Natural killer cell treated with Interleukin-12 subunit alpha and Interleukin-12 subunit beta and Interleukin-15 and Interleukin-18, amount 100 ng/mL, for 72 hours (primary cell): Measurements from ENCODE around the gene RARB. TPM values are rescaled to one million over a fixed set of nuclear protein-coding genes. Genes with fewer than 3 reads are reported as not detected.
A peak's percentile ranks its signal among the peaks of the same experiment; 100 is the strongest.

Source experiments
- ATAC-seq, 2 donors: fragments of 150-1000 bp; cut with Tn5 transposase in 1 of 2; sonication (Bioruptor Pico), chemical (Tn5 transposase) in 1 of 2; 2 replicates each; pipeline ENCODE4 v1.10.0; 2021
- DNase-seq: peaks from one replicate; pipeline ENCODE4 v3.0.0; 2022; ENCODE audit warnings: low spot score
- H3K27ac Mint-ChIP-seq, 2 donors: 1 replicate in 1 of 2; 2 replicates in 1 of 2; pipeline ENCODE4 v1.8.0; 2022; ENCODE audit warnings: mixed read lengths in 2 of 2, mild to moderate bottlenecking in 1 of 2, moderate library complexity in 1 of 2
- H3K27me3 Mint-ChIP-seq, 2 donors: 1 replicate in 1 of 2; 2 replicates in 1 of 2; pipeline ENCODE4 v1.8.0; 2022; ENCODE audit warnings: mixed read lengths in 2 of 2
- H3K36me3 Mint-ChIP-seq: one replicate; pipeline ENCODE4 v1.8.0; 2022; ENCODE audit warnings: mixed read lengths
- H3K4me1 Mint-ChIP-seq, 2 donors: 1 replicate in 1 of 2; 2 replicates in 1 of 2; pipeline ENCODE4 v1.8.0; 2022; ENCODE audit warnings: low read depth in 2 of 2, mixed read lengths in 2 of 2, mild to moderate bottlenecking in 1 of 2
- H3K4me3 Mint-ChIP-seq: one replicate; pipeline ENCODE4 v1.8.0; 2022; ENCODE audit warnings: mixed read lengths
- H3K9me3 Mint-ChIP-seq: 2 replicates; pipeline ENCODE4 v1.8.0; 2022; ENCODE audit warnings: mixed read lengths
- total RNA-seq, 2 donors: library from RNA; stranded (reverse); gene quantifications; one replicate each; pipeline ENCODE4 v1.2.3, GENCODE V29; 2022

The RARB gene
- total RNA-seq: not detected

GRCh38 chr3:25427942-25428788, at the start of gene RARB:
TSS of gene RARB (plus strand) at chr3:25428263. CDS start at chr3:25428732, 469 bp downstream.
- no peak for DNase-seq
- ATAC-seq: peak; percentile 53 to 71
- H3K36me3 Mint-ChIP-seq: no peaks in the 10 kb centered on the region
- H3K27me3 Mint-ChIP-seq: peaks cover 42 to 71% of the 10 kb centered on the region in 2 donors
- peak within 1 kb of the TSS; percentile 51 for H3K4me3 Mint-ChIP-seq
- no peaks in the 10 kb centered on the region for H3K9me3 Mint-ChIP-seq
- no peak within 1 kb of the TSS for H3K27ac Mint-ChIP-seq
- peaks cover 6 to 15% of the 10 kb centered on the region in 2 donors for H3K4me1 Mint-ChIP-seq

- no peak for ATAC-seq
- Mint-ChIP-seq H3K9me3 (no peaks in the 10 kb centered on the region), H3K4me3 (no peak overlapping the region), H3K4me1 (no peaks in the 10 kb centered on the region), H3K27me3 (peaks cover 26 to 27% of the 10 kb centered on the region in 2 donors), H3K36me3 (no peaks in the 10 kb centered on the region), H3K27ac (no peak overlapping the region)
- DNase-seq: no peak
Measured at GRCh38 chr3:25378786-25379311, 49.2 kb upstream of the RARB start.

- Mint-ChIP-seq H3K4me1 (no peaks in the 10 kb centered on the region), H3K4me3 (no peak overlapping the region), H3K27me3 (peaks cover 28 to 29% of the 10 kb centered on the region in 2 donors), H3K36me3 (no peaks in the 10 kb centered on the region), H3K27ac (no peak overlapping the region), H3K9me3 (no peaks in the 10 kb centered on the region)
- ATAC-seq (no peak), DNase-seq (no peak)
Measured at GRCh38 chr3:25380222-25380739, 47.8 kb upstream of the RARB start.

GRCh38 chr3:25381083-25381482, 47.0 kb upstream of the RARB start:
- Mint-ChIP-seq H3K36me3 (no peaks in the 10 kb centered on the region), H3K4me1 (no peaks in the 10 kb centered on the region), H3K27me3 (peaks cover 29 to 34% of the 10 kb centered on the region in 2 donors), H3K27ac (no peak overlapping the region), H3K4me3 (no peak overlapping the region), H3K9me3 (no peaks in the 10 kb centered on the region)
- ATAC-seq: no peak
- no peak for DNase-seq

GRCh38 chr3:25384471-25384870, 43.6 kb upstream of the RARB start:
- DNase-seq (no peak), ATAC-seq (no peak)
- peaks cover 25 to 37% of the 10 kb centered on the region in 2 donors for H3K27me3 Mint-ChIP-seq
- no peak overlapping the region for H3K4me3 Mint-ChIP-seq
- no peaks in the 10 kb centered on the region for H3K9me3 Mint-ChIP-seq
- H3K4me1 Mint-ChIP-seq: no peaks in the 10 kb centered on the region
- H3K27ac Mint-ChIP-seq: no peak overlapping the region
- H3K36me3 Mint-ChIP-seq: no peaks in the 10 kb centered on the region

GRCh38 chr3:25385807-25386460, 42.1 kb upstream of the RARB start:
- no peaks in the 10 kb centered on the region for H3K36me3 Mint-ChIP-seq
- ATAC-seq (no peak), DNase-seq (no peak)
- H3K4me3 Mint-ChIP-seq: no peak overlapping the region
- H3K9me3 Mint-ChIP-seq: no peaks in the 10 kb centered on the region
- H3K4me1 Mint-ChIP-seq: no peaks in the 10 kb centered on the region
- H3K27ac Mint-ChIP-seq: no peak overlapping the region
- H3K27me3 Mint-ChIP-seq: peaks cover 19 to 28% of the 10 kb centered on the region in 2 donors

GRCh38 chr3:25386686-25387255, 41.3 kb upstream of the RARB start:
- ATAC-seq: no peak
- Mint-ChIP-seq H3K27ac (no peak overlapping the region), H3K9me3 (no peaks in the 10 kb centered on the region), H3K36me3 (no peaks in the 10 kb centered on the region), H3K4me1 (no peaks in the 10 kb centered on the region), H3K27me3 (peaks cover 16 to 30% of the 10 kb centered on the region in 2 donors), H3K4me3 (no peak overlapping the region)
- no peak for DNase-seq

GRCh38 chr3:25390605-25391004, 37.5 kb upstream of the RARB start:
- ATAC-seq (no peak), DNase-seq (no peak)
- no peaks in the 10 kb centered on the region for H3K4me1 Mint-ChIP-seq
- H3K4me3 Mint-ChIP-seq: no peak overlapping the region
- H3K27ac Mint-ChIP-seq: no peak overlapping the region
- peaks cover 26 to 37% of the 10 kb centered on the region in 2 donors for H3K27me3 Mint-ChIP-seq
- H3K9me3 Mint-ChIP-seq: peaks cover 5% of the 10 kb centered on the region
- H3K36me3 Mint-ChIP-seq: peaks cover 5% of the 10 kb centered on the region

- no peak for ATAC-seq
Measured at GRCh38 chr3:25396251-25396650, 31.8 kb upstream of the RARB start.

GRCh38 chr3:25396686-25397085, 31.4 kb upstream of the RARB start:
- H3K27ac Mint-ChIP-seq: peak overlapping the region in 1 of 2 donors; percentile 24
- ATAC-seq (no peak), DNase-seq (no peak)
- peaks cover 5% of the 10 kb centered on the region for H3K9me3 Mint-ChIP-seq
- H3K4me1 Mint-ChIP-seq: peaks cover 7 to 14% of the 10 kb centered on the region in 2 donors
- H3K36me3 Mint-ChIP-seq: peaks cover 5% of the 10 kb centered on the region
- H3K27me3 Mint-ChIP-seq: peaks cover 29 to 31% of the 10 kb centered on the region in 2 donors
- peak overlapping the region; percentile 23 for H3K4me3 Mint-ChIP-seq

More at GRCh38 chr3:25396251-25396650, 31.8 kb upstream of the RARB start:
- H3K4me1 Mint-ChIP-seq: peaks cover 7 to 14% of the 10 kb centered on the region in 2 donors
- H3K27me3 Mint-ChIP-seq: peaks cover 27 to 28% of the 10 kb centered on the region in 2 donors
- no peak overlapping the region for H3K27ac Mint-ChIP-seq
- DNase-seq: no peak
- no peak overlapping the region for H3K4me3 Mint-ChIP-seq
- peaks cover 5% of the 10 kb centered on the region for H3K36me3 Mint-ChIP-seq
- peaks cover 5% of the 10 kb centered on the region for H3K9me3 Mint-ChIP-seq

GRCh38 chr3:25397150-25397549, 30.9 kb upstream of the RARB start:
- peaks cover 5% of the 10 kb centered on the region for H3K36me3 Mint-ChIP-seq
- H3K27me3 Mint-ChIP-seq: peaks cover 24 to 36% of the 10 kb centered on the region in 2 donors
- ATAC-seq: no peak
- peak overlapping the region in 1 of 2 donors; percentile 24 for H3K27ac Mint-ChIP-seq
- peaks cover 7 to 14% of the 10 kb centered on the region in 2 donors for H3K4me1 Mint-ChIP-seq
- no peak for DNase-seq
- peak overlapping the region; percentile 23 for H3K4me3 Mint-ChIP-seq
- peaks cover 5% of the 10 kb centered on the region for H3K9me3 Mint-ChIP-seq

- Mint-ChIP-seq H3K27ac (no peak overlapping the region), H3K36me3 (no peaks in the 10 kb centered on the region), H3K4me1 (peaks cover 7 to 14% of the 10 kb centered on the region in 2 donors), H3K27me3 (peaks cover 9 to 23% of the 10 kb centered on the region in 2 donors), H3K9me3 (no peaks in the 10 kb centered on the region), H3K4me3 (no peak overlapping the region)
- DNase-seq (no peak), ATAC-seq (no peak)
Measured at GRCh38 chr3:25400587-25400986, 27.5 kb upstream of the RARB start.

GRCh38 chr3:25403968-25404367, 24.1 kb upstream of the RARB start:
- Mint-ChIP-seq H3K4me1 (no peaks in the 10 kb centered on the region), H3K27me3 (peaks cover 10 to 17% of the 10 kb centered on the region in 2 donors), H3K27ac (no peak overlapping the region), H3K9me3 (no peaks in the 10 kb centered on the region), H3K4me3 (no peak overlapping the region), H3K36me3 (no peaks in the 10 kb centered on the region)
- ATAC-seq (no peak), DNase-seq (no peak)
